Thoracic aorta (tissue), 2 donors: ENCODE measurements around the gene AAGAB. TPM values are rescaled to one million over a fixed set of nuclear protein-coding genes. Genes with fewer than 3 reads are reported as not detected.

Source experiments
- ATAC-seq: fragments of 150-250 bp; one replicate; pipeline ENCODE4 v1.8.0; 2017; ENCODE audit warnings: low read depth; ENCODE audit not compliant: insufficient number of reproducible peaks, low FRiP score
- DNase-seq: peaks from one replicate; pipeline ENCODE4 v3.0.0-alpha.2; 2020; ENCODE audit warnings: low spot score
- H3K27ac ChIP-seq, 2 donors: fragments of 200-600 bp; sonication (generic); 1 replicate in 1 of 2; 2 replicates in 1 of 2; pipeline ENCODE4 v1.5.1; 2016; ENCODE audit warnings: mild to moderate bottlenecking in 2 of 2, moderate library complexity in 2 of 2
- H3K27me3 ChIP-seq: fragments of 200-600 bp; sonication (generic); replicated peaks from 2 replicates; pipeline ENCODE4 v1.6.0; 2016; ENCODE audit warnings: mild to moderate bottlenecking; ENCODE audit not compliant: insufficient read depth
- H3K36me3 ChIP-seq: fragments of 200-600 bp; sonication (generic); one replicate; pipeline ENCODE4 v1.5.1; 2016
- H3K4me1 ChIP-seq, 2 donors: fragments of 200-600 bp; sonication (generic); 1 replicate in 1 of 2; 2 replicates in 1 of 2; pipeline versions ENCODE4 v1.5.1 to v1.6.0; 2016; ENCODE audit warnings: low read depth in 2 of 2, mild to moderate bottlenecking in 1 of 2; ENCODE audit not compliant: control insufficient read depth in 1 of 2
- H3K4me3 ChIP-seq: fragments of 200-600 bp; sonication (generic); 2 replicates; pipeline ENCODE4 v1.5.1; 2016; ENCODE audit warnings: mild to moderate bottlenecking
- H3K9me3 ChIP-seq: fragments of 200-600 bp; sonication (generic); 2 replicates; pipeline ENCODE4 v1.5.1; 2016
- total RNA-seq, 2 donors: library from RNA; depleted of rRNA; stranded (reverse); fragments of >200 nt; gene quantifications; one replicate each; pipeline versions ENCODE4 v1.1.0 to v1.2.3, GENCODE V29; 2016
- TF ChIP-seq, protein P1 (sequence below): fragments of 200-600 bp; sonication (generic); IDR thresholded peaks from one replicate; pipeline ENCODE4 v1.5.1; 2019; ENCODE audit warnings: antibody characterized with exemption

Gene AAGAB
- total RNA-seq, 2 donors from 2014 or later = 26.0 to 26.7 TPM

DNA sequence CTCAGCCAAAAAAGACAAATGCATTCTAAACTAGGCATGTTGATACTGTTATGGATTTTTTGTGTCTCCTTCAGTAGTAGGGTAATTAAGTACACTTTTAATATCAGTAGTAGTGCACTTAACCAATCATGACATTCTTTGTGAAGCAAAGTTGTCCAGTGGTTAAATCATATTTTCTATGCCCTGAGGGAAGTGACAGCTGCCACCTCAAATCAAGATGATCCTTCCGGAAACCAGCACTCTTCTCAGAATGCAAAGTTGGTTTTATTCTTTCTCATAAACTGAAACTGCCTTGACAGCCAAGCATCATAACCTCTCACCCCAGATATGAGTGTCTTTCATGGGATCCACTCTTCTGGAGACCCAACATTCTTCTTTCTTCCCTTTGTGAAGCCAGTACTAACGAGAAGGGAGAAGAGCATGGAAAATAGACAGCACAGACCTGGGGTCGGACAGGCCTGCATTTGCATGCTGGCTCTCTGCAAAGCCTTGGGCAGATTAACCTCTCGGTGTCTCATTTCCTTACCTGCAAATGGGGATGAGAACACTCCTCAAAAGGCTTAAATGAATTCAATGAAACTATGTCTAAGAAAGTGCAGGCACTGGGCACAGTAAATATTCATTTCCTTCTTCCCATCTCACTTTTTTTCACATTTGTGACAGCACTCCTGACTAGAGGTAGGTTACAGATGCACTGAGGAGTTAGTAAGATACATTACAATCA, 13.2 kb downstream of the AAGAB start:
- TF ChIP-seq, protein P1, sequence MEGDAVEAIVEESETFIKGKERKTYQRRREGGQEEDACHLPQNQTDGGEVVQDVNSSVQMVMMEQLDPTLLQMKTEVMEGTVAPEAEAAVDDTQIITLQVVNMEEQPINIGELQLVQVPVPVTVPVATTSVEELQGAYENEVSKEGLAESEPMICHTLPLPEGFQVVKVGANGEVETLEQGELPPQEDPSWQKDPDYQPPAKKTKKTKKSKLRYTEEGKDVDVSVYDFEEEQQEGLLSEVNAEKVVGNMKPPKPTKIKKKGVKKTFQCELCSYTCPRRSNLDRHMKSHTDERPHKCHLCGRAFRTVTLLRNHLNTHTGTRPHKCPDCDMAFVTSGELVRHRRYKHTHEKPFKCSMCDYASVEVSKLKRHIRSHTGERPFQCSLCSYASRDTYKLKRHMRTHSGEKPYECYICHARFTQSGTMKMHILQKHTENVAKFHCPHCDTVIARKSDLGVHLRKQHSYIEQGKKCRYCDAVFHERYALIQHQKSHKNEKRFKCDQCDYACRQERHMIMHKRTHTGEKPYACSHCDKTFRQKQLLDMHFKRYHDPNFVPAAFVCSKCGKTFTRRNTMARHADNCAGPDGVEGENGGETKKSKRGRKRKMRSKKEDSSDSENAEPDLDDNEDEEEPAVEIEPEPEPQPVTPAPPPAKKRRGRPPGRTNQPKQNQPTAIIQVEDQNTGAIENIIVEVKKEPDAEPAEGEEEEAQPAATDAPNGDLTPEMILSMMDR = no peak
- Histone ChIP-seq H3K4me1 (peaks cover 0 to 9% of the 10 kb centered on the region in 2 donors), H3K27me3 (no peaks in the 10 kb centered on the region), H3K9me3 (no peaks in the 10 kb centered on the region), H3K27ac (no peak overlapping the region), H3K36me3 (no peaks in the 10 kb centered on the region), H3K4me3 (no peak overlapping the region)
- no peak for ATAC-seq
- DNase-seq = no peak

DNA sequence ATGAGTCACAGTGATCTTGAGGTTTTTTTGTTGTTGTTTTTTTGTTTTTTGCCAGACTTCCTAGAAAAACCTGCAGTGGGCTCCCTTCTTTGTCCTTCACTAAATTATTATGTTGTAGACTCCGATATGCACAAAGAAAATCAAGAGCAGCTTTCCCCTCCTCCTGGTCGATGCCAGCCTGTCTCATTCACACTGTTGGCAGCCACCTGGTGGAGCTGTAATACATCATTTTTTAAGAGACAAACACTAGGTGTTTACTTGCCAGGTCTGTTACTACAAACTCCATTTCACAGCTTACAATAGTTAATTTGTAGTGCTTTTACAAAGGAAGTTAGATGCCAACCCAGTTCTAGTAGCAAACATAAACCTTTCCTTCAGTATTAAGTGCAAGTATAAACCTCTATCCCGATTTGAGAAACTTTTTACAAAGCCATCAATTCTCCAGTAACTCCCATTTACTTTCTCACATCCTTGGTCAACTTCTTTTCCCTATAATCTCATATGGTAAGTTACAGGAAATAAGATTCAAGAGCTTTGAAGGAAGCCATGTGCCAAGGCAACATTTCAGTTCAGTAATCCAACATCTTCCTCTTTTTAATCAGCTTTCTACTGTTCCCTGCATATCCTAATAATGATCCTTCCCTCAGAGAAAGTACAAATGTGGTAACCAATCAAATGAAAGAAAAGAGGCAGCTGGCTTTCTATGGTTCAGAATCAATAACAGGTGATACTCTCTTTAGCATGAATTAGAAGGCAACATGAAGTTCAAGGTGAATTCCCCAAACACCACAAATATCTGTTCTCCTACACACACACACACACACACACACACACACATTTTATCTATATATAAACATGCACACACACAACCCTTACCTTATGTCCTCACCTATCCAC, 14.0 kb downstream of the AAGAB start:
- ATAC-seq = no peak

DNA sequence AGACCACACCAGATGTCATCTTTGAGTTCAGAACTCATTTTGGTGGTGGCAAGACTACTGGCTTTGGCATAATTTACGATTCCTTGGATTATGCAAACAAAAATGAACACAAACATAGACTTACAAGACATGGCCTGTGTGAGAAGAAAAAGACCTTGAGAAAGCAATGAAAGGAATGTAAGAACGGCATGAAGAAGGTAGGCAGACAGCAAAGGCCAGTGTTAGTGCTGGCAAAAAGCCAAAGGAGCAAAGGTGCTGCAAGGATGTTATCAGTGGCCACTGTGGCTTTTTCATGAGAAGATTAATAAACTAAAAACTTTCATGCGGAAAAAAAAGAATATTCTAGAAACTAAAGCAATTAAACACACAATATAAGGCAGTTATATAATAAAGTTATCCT, 21.9 kb downstream of the AAGAB start:
- Histone ChIP-seq H3K4me3 (no peak overlapping the region), H3K9me3 (no peaks in the 10 kb centered on the region), H3K27me3 (no peaks in the 10 kb centered on the region), H3K4me1 (no peaks in the 10 kb centered on the region), H3K36me3 (no peaks in the 10 kb centered on the region), H3K27ac (no peak overlapping the region)
- ATAC-seq (no peak), DNase-seq (no peak)
- TF ChIP-seq, protein P1 = no peak

More for the DNA sequence above, 14.0 kb downstream of the AAGAB start:
- Histone ChIP-seq H3K4me3 (no peak overlapping the region), H3K4me1 (peaks cover 0 to 9% of the 10 kb centered on the region in 2 donors), H3K27ac (no peak overlapping the region), H3K9me3 (no peaks in the 10 kb centered on the region), H3K36me3 (no peaks in the 10 kb centered on the region), H3K27me3 (no peaks in the 10 kb centered on the region)
- TF ChIP-seq, protein P1 = no peak
- no peak for DNase-seq

DNA sequence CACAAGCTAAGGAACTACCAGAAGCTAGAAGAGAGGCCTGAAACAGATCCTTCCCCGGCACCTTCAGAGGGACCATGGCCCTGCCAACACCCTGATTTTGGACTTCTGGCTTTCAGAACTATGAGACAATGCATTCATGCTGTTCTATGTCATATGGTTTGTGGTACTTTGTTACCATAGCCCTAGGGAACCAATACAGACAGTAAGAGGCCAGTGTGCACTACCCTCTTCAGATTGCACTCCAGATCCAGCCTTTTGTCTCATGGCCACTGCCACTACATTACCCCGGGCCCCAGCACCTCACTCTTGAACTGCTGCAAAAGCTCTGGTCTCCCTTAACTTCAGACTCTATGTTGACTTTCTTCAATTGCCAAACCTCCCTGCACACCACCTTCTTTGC, 24.0 kb downstream of the AAGAB start:
- Histone ChIP-seq H3K36me3 (no peaks in the 10 kb centered on the region), H3K4me1 (no peaks in the 10 kb centered on the region), H3K27ac (no peak overlapping the region), H3K9me3 (no peaks in the 10 kb centered on the region), H3K27me3 (no peaks in the 10 kb centered on the region), H3K4me3 (no peak overlapping the region)
- ATAC-seq = no peak
- no peak for DNase-seq
- TF ChIP-seq, protein P1 = no peak

DNA sequence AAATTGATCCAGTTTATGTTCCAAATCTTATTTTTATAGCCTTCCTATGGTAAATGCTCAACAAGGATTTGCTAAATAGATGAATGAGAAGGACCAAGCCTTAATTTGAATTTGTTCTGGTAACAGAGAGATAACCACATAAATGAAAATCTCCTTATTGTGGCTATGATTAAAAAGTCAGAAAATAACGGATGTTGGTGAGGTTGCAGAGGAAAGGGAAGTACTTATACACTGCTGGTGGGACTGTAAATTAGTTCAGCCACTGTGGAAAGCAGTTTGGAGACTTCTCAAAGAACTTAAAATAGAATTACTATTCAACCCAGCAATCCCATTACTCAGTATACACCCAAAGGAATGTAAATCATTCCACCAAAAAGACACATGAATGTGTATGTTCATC, 26.2 kb downstream of the AAGAB start:
- Histone ChIP-seq H3K4me3 (no peak overlapping the region), H3K4me1 (no peaks in the 10 kb centered on the region), H3K36me3 (no peaks in the 10 kb centered on the region), H3K27ac (no peak overlapping the region), H3K27me3 (no peaks in the 10 kb centered on the region), H3K9me3 (no peaks in the 10 kb centered on the region)
- DNase-seq (no peak), ATAC-seq (no peak)
- TF ChIP-seq, protein P1 = no peak
